ENCODE results near the gene HIBADH.

Gene HIBADH

DNA sequence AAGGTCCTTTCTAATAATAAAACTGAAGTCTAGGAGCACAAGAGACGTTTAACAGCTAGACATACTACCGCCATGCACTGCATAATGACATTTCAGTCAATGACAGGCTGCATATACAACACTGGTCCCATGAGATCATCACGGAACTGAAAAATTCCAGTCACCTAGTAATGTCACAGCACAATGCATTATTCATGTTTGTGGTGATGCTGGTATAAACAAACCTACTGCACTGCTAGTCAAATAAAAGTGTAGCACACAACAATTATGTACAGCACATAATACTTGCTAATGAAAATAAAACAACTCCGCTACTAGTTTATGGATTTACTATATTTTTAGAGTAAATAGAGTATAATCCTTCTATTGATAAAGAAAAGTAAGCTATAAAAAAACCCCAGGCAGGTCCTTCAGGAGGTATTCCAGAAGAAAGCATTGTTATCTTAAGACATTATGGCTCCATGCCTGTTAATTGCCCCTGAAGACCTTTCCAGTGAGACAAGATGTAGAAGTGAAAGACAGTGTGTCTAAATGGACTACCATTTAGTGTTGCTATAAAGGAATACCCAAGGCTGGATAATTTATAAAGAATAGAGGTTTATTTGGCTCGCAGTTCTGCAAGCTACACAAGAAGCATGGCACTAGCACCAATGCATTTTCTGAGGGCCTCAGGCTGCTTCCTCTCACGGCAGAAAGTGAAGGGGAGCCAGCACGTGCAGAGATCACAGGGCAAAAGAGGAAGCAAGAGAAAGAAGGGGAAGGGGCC is 47.1 kb downstream of the HIBADH start:
- no peak overlapping the region for H3K4me3 ChIP-seq (replicated peaks in 1 of 2; ENCODE audit: low read depth in 2 of 2, low read length in 2 of 2)
- TF ChIP-seq, protein P1, sequence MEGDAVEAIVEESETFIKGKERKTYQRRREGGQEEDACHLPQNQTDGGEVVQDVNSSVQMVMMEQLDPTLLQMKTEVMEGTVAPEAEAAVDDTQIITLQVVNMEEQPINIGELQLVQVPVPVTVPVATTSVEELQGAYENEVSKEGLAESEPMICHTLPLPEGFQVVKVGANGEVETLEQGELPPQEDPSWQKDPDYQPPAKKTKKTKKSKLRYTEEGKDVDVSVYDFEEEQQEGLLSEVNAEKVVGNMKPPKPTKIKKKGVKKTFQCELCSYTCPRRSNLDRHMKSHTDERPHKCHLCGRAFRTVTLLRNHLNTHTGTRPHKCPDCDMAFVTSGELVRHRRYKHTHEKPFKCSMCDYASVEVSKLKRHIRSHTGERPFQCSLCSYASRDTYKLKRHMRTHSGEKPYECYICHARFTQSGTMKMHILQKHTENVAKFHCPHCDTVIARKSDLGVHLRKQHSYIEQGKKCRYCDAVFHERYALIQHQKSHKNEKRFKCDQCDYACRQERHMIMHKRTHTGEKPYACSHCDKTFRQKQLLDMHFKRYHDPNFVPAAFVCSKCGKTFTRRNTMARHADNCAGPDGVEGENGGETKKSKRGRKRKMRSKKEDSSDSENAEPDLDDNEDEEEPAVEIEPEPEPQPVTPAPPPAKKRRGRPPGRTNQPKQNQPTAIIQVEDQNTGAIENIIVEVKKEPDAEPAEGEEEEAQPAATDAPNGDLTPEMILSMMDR (IDR thresholded peaks at IDR 0.05; ENCODE audit: low read depth, low read length), result no peak
- DNase-seq (ENCODE audit: low read depth in 2 of 2), result no peak

DNA sequence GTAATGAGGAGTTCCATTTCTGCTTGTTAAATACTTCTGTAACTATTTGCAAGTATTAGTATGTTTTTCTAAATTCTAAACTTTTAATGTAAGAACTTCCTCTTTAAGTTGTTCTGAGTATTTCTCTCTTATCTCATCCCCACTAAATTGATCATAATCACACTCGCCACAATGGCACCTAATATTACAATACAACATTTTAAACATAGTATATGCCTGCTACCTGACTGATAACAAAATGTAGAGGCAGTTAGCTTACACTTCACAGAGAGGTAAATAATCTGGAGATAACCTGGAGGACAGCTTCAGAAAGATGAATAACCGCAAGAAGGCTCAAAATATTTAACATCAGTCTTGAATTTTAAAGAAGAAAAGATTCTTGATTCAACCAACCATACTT is 48.6 kb downstream of the HIBADH start:
- TF ChIP-seq, protein P1 (IDR thresholded peaks at IDR 0.05; ENCODE audit: low read depth, low read length), result no peak
- no peak for DNase-seq (ENCODE audit: low read depth in 2 of 2)
- no peak overlapping the region for H3K4me3 ChIP-seq (replicated peaks in 1 of 2; ENCODE audit: low read depth in 2 of 2, low read length in 2 of 2)

DNA sequence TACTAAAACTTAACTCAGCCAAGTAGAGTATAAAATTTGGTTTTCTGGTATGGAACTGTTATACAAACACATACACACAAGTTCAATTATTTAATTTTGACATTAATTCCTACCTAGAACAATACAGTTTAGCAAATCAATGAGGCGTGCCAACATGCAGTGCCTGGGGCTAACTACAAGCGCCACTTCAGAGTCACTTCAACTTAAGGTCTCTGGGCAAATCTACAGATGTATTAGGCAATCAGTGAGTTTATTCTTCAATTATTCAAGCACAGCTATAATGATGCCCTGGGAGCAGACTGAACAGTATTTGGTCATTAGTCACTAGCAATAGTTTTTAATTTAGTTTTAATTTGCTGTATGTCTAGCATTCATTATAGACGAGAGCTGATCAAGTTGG is 51.6 kb downstream of the HIBADH start:
- DNase-seq (ENCODE audit: low read depth in 2 of 2), result peak; percentile 11 to 14
- H3K4me3 ChIP-seq (replicated peaks in 1 of 2; ENCODE audit: low read depth in 2 of 2, low read length in 2 of 2), result no peak overlapping the region
- TF ChIP-seq, protein P1 (IDR thresholded peaks at IDR 0.05; ENCODE audit: low read depth, low read length), result no peak

DNA sequence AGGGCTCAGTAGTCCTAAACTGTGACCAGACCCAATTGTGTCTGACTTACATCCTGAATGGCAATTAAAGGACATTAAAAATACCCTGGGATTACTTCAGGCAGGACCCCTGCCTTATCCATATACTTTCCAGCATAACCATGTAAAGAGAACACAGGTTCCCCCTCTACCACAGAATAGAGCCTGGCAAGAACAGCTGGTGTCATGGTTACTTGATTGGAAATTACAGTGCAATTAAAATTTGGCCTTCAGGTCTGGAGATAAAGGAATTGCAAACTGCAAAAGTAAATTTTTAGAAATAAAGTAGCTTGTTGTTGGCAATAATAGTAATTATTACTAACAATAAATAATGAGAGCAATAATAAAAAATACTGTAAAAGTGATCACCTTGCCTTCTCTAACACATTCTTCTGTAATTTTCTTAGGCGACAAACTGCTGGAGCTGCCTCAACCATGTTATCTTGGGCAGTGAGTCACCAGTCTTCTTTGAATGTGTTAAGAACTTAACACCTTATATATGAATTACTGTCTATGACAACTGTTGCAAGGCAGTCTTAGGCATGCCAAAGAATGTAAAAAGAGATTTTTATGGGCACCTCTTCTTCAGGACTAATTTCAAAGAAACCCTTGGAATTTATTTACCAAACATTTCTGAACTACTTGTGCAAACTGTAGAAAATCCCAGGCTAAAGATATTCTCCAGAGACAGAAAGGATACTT is 53.7 kb downstream of the HIBADH start:
- no peak overlapping the region for H3K4me3 ChIP-seq (replicated peaks in 1 of 2; ENCODE audit: low read depth in 2 of 2, low read length in 2 of 2)
- DNase-seq (ENCODE audit: low read depth in 2 of 2), result peak; percentile 16 to 41

DNA sequence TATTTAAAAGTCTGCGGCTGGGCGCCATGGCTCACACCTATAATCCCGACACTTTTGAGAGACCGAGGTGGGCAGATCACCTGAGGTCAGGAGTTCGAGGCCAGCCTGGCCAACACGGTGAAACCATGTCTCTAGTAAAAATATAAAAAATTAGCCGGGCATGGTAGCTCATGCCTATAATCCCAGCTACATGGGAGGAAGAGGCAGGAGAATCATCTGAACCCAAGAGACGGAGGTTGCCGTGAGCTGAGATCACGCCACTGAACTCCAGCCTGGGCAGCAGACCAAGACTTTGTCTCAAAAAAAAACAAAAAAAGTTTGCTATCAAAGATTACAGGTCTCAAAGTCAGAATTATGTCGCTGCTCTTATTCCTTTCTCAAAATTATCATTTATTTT is 55.5 kb downstream of the HIBADH start:
- H3K4me3 ChIP-seq (replicated peaks in 1 of 2; ENCODE audit: low read depth in 2 of 2, low read length in 2 of 2), result no peak overlapping the region
- TF ChIP-seq, protein P1 (IDR thresholded peaks at IDR 0.05; ENCODE audit: low read depth, low read length), result no peak
- DNase-seq (ENCODE audit: low read depth in 2 of 2), result no peak

More for the DNA sequence above, 53.7 kb downstream of the HIBADH start:
- TF ChIP-seq, protein P1 (IDR thresholded peaks at IDR 0.05; ENCODE audit: low read depth, low read length), result no peak

DNA sequence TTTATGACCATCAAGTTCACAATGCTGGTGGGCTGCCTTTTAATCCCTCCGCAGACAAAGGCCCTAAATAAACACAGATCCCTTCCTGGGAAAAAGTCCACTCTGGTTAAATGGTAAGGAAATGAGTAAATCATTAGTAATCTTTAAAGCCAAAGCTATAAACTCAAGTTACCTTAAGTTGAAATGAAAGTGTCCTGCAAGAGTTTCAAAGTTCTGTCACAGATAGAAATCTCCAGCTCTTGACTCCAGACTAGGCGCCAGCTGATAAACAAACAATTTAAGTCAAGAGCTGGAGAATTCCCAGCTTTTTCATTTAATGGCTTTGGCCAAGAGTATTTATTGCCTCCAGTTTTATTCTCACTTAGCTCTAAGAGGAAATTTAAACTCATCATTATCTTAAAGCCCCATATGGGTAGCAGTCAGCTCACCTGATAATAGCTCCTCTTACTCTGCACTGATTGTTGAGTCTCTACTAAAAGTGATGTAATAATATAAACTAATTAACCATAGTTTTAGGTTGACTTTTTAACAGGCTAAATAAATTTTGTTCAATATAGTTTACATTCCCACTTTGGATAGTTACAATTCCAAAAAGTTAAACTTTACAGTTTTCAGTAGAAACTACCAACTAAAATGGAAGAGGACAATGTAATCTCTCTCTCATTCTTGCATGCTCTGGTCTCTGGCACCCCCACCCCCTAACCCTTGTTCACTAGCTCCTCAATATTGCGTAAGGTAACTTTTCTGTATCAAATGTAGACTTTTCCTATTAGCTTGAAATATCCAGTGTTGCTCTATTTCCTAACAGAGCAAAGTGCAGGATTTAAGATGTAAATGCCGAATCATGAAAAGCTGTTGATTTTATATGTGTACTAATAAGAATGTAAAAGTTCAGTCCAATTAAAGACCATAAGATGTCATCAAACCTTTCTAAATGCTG is 56.1 kb downstream of the HIBADH start:
- DNase-seq (ENCODE audit: low read depth in 2 of 2), result peak; percentile 21 to 68
- H3K4me3 ChIP-seq (replicated peaks in 1 of 2; ENCODE audit: low read depth in 2 of 2, low read length in 2 of 2), result no peak overlapping the region

More for the DNA sequence above, 56.1 kb downstream of the HIBADH start:
- TF ChIP-seq, protein P1 (IDR thresholded peaks at IDR 0.05; ENCODE audit: low read depth, low read length), result no peak

Data from cardiac fibroblast (primary cell).